HepG2 (cell line): Measurements from ENCODE around the gene NOTUM. TPM values are rescaled to one million over a fixed set of nuclear protein-coding genes. Genes with fewer than 3 reads are reported as not detected.

Source experiments
- AGO2 ChIP-seq: fragments of 200-400 bp; formaldehyde crosslinking; optimal IDR thresholded peaks from 2 replicates; pipeline ENCODE3; 2017; ENCODE audit warnings: mild to moderate bottlenecking, low read depth, low read length, moderate library complexity
- ARID4A ChIP-seq: sonication (generic); formaldehyde crosslinking; IDR thresholded peaks from 2 replicates; pipeline ENCODE4 v1.5.0; 2020; ENCODE audit warnings: mild to moderate bottlenecking, missing genetic modification reagents, borderline replicate concordance
- HMG20A ChIP-seq: IDR thresholded peaks from 2 replicates; pipeline ENCODE4 v1.6.1; 2016; ENCODE audit warnings: borderline replicate concordance
- KDM6A ChIP-seq: IDR thresholded peaks from 2 replicates; pipeline ENCODE4 v1.6.1; 2016; ENCODE audit warnings: low read depth
- KLF6 ChIP-seq: IDR thresholded peaks from 2 replicates; pipeline ENCODE4 v1.8.0; 2016; ENCODE audit warnings: missing biosample characterization, missing genetic modification reagents
- NFE2L1 ChIP-seq: sonication (generic); formaldehyde crosslinking; IDR thresholded peaks from 2 replicates; pipeline ENCODE4 v1.4.0; 2020; ENCODE audit warnings: missing genetic modification reagents, mild to moderate bottlenecking, borderline replicate concordance
- NFYC ChIP-seq: IDR thresholded peaks from 2 replicates; pipeline ENCODE4 v1.6.1; 2016; ENCODE audit warnings: missing genetic modification reagents, missing compliant biosample characterization
- RBM39 ChIP-seq: fragments of 200-400 bp; formaldehyde crosslinking; IDR thresholded peaks from one replicate; pipeline ENCODE4 v1.6.1; 2018; ENCODE audit warnings: antibody characterized with exemption, mild to moderate bottlenecking, low read depth, low read length; ENCODE audit not compliant: poor library complexity, severe bottlenecking
- SNAPC5 ChIP-seq: sonication (generic); formaldehyde crosslinking; IDR thresholded peaks from 2 replicates; pipeline ENCODE4 v1.8.1; 2023; ENCODE audit warnings: mild to moderate bottlenecking, missing genetic modification reagents, borderline replicate concordance
- SPEN ChIP-seq: sonication (generic); formaldehyde crosslinking; IDR thresholded peaks from 2 replicates; pipeline ENCODE4 v1.5.1; 2020; ENCODE audit warnings: low read depth, mild to moderate bottlenecking, missing genetic modification reagents
- UBTF ChIP-seq: sonication (generic); formaldehyde crosslinking; IDR thresholded peaks from 2 replicates; pipeline ENCODE4 v1.4.0; 2020; ENCODE audit warnings: mild to moderate bottlenecking, missing genetic modification reagents
- ZBTB20 ChIP-seq: sonication (generic); formaldehyde crosslinking; IDR thresholded peaks from 2 replicates; pipeline ENCODE4 v1.8.1; 2023; ENCODE audit warnings: missing genetic modification reagents, low read depth, mild to moderate bottlenecking, borderline replicate concordance
- ZBTB8A ChIP-seq: sonication (generic); formaldehyde crosslinking; IDR thresholded peaks from 2 replicates; pipeline ENCODE4 v1.4.0; 2020; ENCODE audit warnings: mild to moderate bottlenecking, low read depth, missing genetic modification reagents, borderline replicate concordance
- ZNF224 ChIP-seq: sonication (generic); formaldehyde crosslinking; IDR thresholded peaks from 2 replicates; pipeline ENCODE4 v1.5.0; 2020; ENCODE audit warnings: mild to moderate bottlenecking, missing genetic modification reagents
- ZNF510 ChIP-seq: sonication (generic); formaldehyde crosslinking; IDR thresholded peaks from 2 replicates; pipeline ENCODE4 v1.4.0; 2020; ENCODE audit warnings: low read depth, mild to moderate bottlenecking, missing genetic modification reagents
- ZNF549 ChIP-seq: sonication (generic); formaldehyde crosslinking; IDR thresholded peaks from 2 replicates; pipeline ENCODE4 v1.5.0; 2020; ENCODE audit warnings: missing genetic modification reagents
- ZNF567 ChIP-seq: sonication (generic); formaldehyde crosslinking; IDR thresholded peaks from 2 replicates; pipeline ENCODE4 v1.8.1; 2023; ENCODE audit warnings: mild to moderate bottlenecking, missing genetic modification reagents, borderline replicate concordance
- ZNF782 ChIP-seq: sonication (generic); formaldehyde crosslinking; IDR thresholded peaks from 2 replicates; pipeline ENCODE4 v1.4.0; 2020; ENCODE audit warnings: missing genetic modification reagents, mild to moderate bottlenecking, borderline replicate concordance
- ZNF788 ChIP-seq: sonication (generic); formaldehyde crosslinking; IDR thresholded peaks from 2 replicates; pipeline ENCODE4 v1.5.0; 2020; ENCODE audit warnings: mild to moderate bottlenecking, missing genetic modification reagents, borderline replicate concordance
- ZSCAN29 ChIP-seq: sonication (generic); formaldehyde crosslinking; conservative IDR thresholded peaks from 2 replicates; pipeline ENCODE4 v1.4.0; 2020; ENCODE audit warnings: mild to moderate bottlenecking, missing genetic modification reagents
- polyA plus RNA-seq, 8 experiments: library from polyadenylated mRNA; depleted of rRNA in 3 of 8; stranded (reverse) in 7 of 8; unstranded in 1 of 8; fragments of >200 nt; fragmentation: Illumina TruSeq in 4 of 8; extraction: Trizol in 4 of 8; gene quantifications; 2 replicates each; pipeline versions ENCODE4 v1.2.1 to v1.2.3, GENCODE V29; 2011 to 2016; ENCODE audit warnings: low read depth in 4 of 8, missing spikeins in 1 of 8, mixed read lengths in 1 of 8; ENCODE audit not compliant: insufficient read depth in 1 of 8
- total RNA-seq, 5 experiments: library from RNA; depleted of rRNA; stranded (reverse); fragments of >200 nt; fragmentation: Illumina TruSeq; extraction: Trizol; gene quantifications; 2 replicates each; pipeline ENCODE4 v1.2.3, GENCODE V29; 2016; ENCODE audit warnings: low read depth in 1 of 5

The NOTUM gene
- total and polyA plus RNA-seq, 2 of the 13 experiments (the other 11 are each of a cell fraction or from before 2014, with no cell fraction given), result 150 to 160 TPM

GRCh38 chr17:82007495-82008257 lies 46.7 kb upstream of the NOTUM start (continued):
- TF ChIP-seq ZNF782 (CRISPR knock-in tag), result no peak
- TF ChIP-seq KLF6 (CRISPR knock-in tag), result no peak
- TF ChIP-seq KDM6A, result no peak
- no peak for TF ChIP-seq SNAPC5
- TF ChIP-seq SPEN (CRISPR knock-in tag), result no peak
- TF ChIP-seq ZNF510 (CRISPR knock-in tag), result no peak
- TF ChIP-seq NFE2L1 (CRISPR knock-in tag), result no peak
- TF ChIP-seq ZNF788 (CRISPR knock-in tag), result 0 out of 2 replicates have a peak, but pooled peaks have one; percentile 29
- TF ChIP-seq ZNF567 (CRISPR knock-in tag), result no peak
- no peak for TF ChIP-seq HMG20A (CRISPR knock-in tag)
- TF ChIP-seq AGO2, result peak; percentile 99
- TF ChIP-seq UBTF (CRISPR knock-in tag), result peak; percentile 13; the same call in 1 of the 2 replicates
- TF ChIP-seq ZSCAN29 (CRISPR knock-in tag), result no peak
- no peak for TF ChIP-seq ZNF224 (CRISPR knock-in tag)
- TF ChIP-seq ZBTB8A (CRISPR knock-in tag), result no peak
- TF ChIP-seq ARID4A (CRISPR knock-in tag), result peak; percentile 38; the same call in 1 of the 2 replicates
- peak; percentile 34 for TF ChIP-seq RBM39
- no peak for TF ChIP-seq ZNF549 (CRISPR knock-in tag)
- TF ChIP-seq ZBTB20 (CRISPR knock-in tag), result no peak
- TF ChIP-seq NFYC (CRISPR knock-in tag), result no peak
